Duodenal mucosa (tissue), 2 donors: Measurements from ENCODE around the gene CACNA1D.

Source experiments
- H3K27ac ChIP-seq: one replicate; pipeline ENCODE4 v1.7.0; 2013; ENCODE audit warnings: low read depth, low read length
- H3K27me3 ChIP-seq, 2 donors: one replicate each; pipeline ENCODE4 v1.7.0; 2013; ENCODE audit warnings: low read length in 2 of 2, control low read depth in 1 of 2; ENCODE audit not compliant: insufficient read depth in 2 of 2, control insufficient read depth in 1 of 2
- H3K36me3 ChIP-seq, 2 donors: one replicate each; pipeline ENCODE4 v1.7.0; 2013; ENCODE audit warnings: low read length in 2 of 2, control low read depth in 1 of 2; ENCODE audit not compliant: insufficient read depth in 2 of 2, control insufficient read depth in 1 of 2
- H3K4me1 ChIP-seq, 2 donors: one replicate each; pipeline ENCODE4 v1.7.0; 2013; ENCODE audit warnings: low read length in 2 of 2, control low read depth in 1 of 2; ENCODE audit not compliant: insufficient read depth in 2 of 2, control insufficient read depth in 1 of 2
- H3K4me3 ChIP-seq, 2 donors: one replicate each; pipeline ENCODE4 v1.7.0; 2013; ENCODE audit warnings: low read length in 2 of 2, low read depth in 1 of 2
- H3K9ac ChIP-seq, 2 donors: one replicate each; pipeline ENCODE4 v1.7.0; 2013; ENCODE audit warnings: low read length in 2 of 2, low read depth in 1 of 2
- H3K9me3 ChIP-seq, 2 donors: one replicate each; pipeline ENCODE4 v1.7.0; 2013; ENCODE audit warnings: low read length in 2 of 2, control low read depth in 1 of 2; ENCODE audit not compliant: control insufficient read depth in 1 of 2

CACNA1D gene

DNA sequence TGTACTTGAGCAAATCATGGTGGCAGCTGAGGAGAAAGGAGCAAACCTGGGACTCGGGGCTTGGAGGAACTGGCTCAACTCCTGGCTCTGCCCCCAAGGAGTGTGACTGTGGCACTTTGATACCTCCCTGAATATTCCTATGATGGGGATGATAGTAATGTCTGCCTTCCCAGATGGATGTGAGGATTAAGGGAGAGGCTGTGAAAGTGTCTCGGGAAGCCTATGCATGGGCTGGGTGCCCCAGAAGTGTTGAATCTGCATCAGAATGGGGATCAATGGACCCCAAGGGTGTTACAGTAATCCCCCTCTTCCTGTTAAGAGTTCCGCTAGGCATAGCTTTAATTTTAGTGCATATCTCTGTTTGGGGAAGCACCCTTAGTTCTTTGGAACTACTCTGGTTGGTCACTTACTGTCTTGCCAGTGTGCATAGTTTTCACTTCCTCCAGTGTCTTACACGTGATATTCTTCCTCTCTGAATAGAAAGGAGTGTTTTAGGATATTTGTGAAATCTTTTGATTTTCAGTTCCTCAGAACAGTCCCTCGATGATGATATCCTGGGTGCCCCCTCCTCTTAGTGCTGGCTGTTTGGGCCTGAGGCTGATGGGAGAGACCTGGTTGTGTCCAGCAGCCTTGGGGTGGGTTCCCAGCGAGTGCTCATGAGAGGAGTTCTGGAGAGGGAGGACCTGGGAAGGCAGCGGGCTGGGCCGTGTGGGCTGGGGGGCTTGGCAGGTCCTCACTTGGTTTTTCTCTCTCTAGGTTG is 254.3 kb downstream of the CACNA1D start:
- no peak overlapping the region for H3K4me3 ChIP-seq
- peaks cover 4 to 6% of the 10 kb centered on the region in 2 donors for H3K4me1 ChIP-seq
- no peaks in the 10 kb centered on the region for H3K27me3 ChIP-seq
- no peaks in the 10 kb centered on the region for H3K9me3 ChIP-seq
- no peak overlapping the region for H3K9ac ChIP-seq
- H3K27ac ChIP-seq, result no peak overlapping the region
- H3K36me3 ChIP-seq, result peaks cover 2 to 3% of the 10 kb centered on the region in 2 donors

DNA sequence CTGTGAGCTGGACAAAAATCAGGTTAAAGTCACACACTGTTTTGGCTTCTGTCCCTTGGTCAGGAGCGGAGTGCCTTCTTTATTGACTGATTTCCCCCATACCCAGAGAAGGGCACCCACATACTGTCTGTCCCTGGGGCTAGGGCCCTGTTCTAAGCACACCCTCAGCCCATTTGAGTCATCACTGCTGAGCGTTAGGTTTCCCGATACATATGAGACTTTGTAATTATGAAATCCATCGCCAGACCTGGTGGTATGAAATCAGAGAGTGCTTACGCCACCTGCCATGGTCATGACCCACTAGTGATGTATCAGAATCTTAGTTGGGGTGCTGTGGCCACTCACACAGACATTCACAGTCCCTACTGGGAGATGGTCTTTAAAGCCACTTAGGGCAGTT is 255.0 kb downstream of the CACNA1D start:
- Histone ChIP-seq H3K9ac (no peak overlapping the region), H3K4me3 (no peak overlapping the region), H3K9me3 (no peaks in the 10 kb centered on the region), H3K36me3 (peaks cover 2 to 6% of the 10 kb centered on the region in 2 donors), H3K27ac (no peak overlapping the region), H3K27me3 (no peaks in the 10 kb centered on the region), H3K4me1 (peaks cover 2 to 4% of the 10 kb centered on the region in 2 donors)

DNA sequence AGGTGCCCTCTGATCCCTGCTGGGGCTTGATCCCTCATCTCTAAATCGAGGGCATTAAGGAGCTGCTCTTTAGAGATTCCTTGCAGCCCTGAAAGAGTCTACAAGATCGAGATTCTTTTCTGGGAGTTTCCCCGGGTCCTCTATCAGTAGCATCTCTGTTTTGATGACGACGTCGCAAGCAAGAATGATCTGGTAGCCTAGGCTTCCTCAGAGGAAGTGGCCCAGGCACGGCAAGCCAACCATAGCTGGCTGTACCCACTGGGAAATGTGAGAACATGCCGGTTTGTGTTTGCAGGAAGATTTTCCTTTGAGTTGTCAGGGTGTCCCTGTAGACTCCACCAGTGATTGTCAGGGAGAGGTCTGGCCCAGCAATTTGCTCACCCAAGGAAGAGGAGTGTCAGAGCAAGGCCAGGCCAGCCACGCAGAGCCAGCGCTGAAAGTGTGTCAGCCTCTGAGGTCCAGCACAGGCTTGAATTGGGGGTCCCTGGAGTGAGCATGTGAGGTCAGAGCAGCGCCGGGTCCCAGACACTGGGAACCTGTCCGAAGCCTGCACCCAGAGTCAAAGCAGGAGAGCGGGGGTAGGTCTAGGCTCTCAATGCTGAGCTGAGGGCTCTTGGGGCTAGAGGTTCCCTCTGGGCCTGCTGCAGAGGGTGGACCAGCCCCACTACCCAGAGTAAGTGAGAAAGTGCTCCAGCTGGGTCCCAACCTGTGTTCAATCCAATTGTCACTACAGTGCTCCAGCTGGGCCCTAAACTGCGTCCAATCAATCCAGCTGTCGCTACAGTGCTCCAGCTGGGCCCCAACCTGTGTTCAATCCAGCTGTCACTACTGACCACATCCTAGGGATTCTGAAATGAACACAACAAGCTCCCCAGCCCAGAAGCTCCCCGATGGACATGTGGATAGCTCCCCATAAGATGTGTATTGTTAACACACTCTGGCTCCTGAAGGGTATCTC is 256.1 kb downstream of the CACNA1D start:
- Histone ChIP-seq H3K36me3 (peaks cover 2 to 7% of the 10 kb centered on the region in 2 donors), H3K4me1 (peaks cover 0 to 4% of the 10 kb centered on the region in 2 donors), H3K27ac (no peak overlapping the region)

DNA sequence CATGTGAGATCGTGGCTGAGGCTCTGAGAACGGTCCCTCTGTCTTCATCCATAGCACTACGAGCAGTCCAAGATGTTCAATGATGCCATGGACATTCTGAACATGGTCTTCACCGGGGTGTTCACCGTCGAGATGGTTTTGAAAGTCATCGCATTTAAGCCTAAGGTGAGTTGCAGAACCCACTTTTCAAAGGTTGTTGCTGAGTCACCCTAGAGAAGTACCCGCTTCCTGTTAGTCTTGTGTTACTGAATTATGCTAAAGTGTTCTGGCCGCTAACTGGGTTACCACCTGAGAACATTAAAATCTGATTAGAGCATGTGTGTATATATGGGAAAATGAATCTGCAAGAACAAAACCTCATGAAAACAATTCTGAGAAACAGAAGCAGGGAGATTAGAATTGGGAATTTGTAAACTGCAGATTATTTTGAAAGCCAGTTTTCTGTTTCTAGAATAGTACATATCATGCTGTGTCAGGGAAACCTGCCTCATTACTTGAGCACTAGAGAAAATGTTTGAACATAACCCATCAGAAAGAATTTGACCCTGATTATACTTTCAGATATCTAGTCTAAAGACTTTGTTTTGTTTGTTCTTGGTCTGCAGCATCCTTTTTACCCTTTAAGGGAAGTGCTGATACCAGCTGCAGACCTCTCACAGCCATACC is 259.2 kb downstream of the CACNA1D start:
- Histone ChIP-seq H3K27me3 (no peaks in the 10 kb centered on the region), H3K4me3 (no peak overlapping the region), H3K9ac (no peak overlapping the region), H3K4me1 (peaks cover 0 to 4% of the 10 kb centered on the region in 2 donors), H3K9me3 (no peaks in the 10 kb centered on the region), H3K36me3 (peaks cover 0 to 10% of the 10 kb centered on the region in 2 donors), H3K27ac (no peak overlapping the region)

More for the DNA sequence above, 256.1 kb downstream of the CACNA1D start:
- Histone ChIP-seq H3K27me3 (no peaks in the 10 kb centered on the region), H3K4me3 (no peak overlapping the region), H3K9me3 (no peaks in the 10 kb centered on the region), H3K9ac (no peak overlapping the region)

DNA sequence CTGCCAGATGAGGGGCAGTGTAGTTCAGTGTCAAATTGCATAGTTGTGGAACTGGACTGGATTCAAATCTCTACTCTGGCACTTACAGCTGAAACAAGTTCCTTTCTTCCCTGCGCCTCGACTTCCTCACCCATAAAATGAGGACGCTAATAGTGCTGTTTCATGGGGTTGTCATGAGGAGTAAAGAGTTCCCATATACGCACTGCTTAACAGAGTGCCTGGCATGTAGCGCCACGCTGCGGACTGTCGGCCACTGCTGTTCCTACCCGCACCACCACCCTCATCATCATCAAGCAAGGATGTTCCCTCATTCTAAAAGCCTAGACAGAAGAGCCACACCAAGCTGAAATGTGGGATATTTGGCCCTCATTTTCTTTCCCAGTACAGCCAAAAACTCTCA is 259.9 kb downstream of the CACNA1D start:
- no peak overlapping the region for H3K27ac ChIP-seq
- H3K36me3 ChIP-seq, result peaks cover 0 to 10% of the 10 kb centered on the region in 2 donors
- H3K9me3 ChIP-seq, result no peaks in the 10 kb centered on the region
- H3K9ac ChIP-seq, result no peak overlapping the region
- no peaks in the 10 kb centered on the region for H3K27me3 ChIP-seq
- H3K4me3 ChIP-seq, result no peak overlapping the region
- H3K4me1 ChIP-seq, result peaks cover 0 to 4% of the 10 kb centered on the region in 2 donors

DNA sequence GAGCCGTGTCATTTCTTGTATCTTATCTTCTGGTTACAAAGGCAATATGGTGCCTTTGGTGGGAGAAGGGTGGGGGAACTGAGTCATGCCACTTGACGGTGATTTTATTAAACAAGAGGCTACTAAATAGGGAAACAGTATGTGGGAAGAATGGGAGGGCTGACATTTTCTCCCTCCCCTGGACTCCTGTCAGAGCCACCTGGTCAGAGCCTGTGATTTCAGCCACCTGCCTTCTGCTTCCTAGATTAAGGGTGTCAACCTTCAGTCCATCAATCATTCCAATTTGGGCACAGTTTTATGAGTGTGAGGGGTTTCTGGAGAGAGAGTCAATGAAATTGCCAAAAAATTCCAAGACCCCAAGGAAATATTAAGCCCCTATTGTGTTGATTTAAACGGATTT is 264.4 kb downstream of the CACNA1D start:
- Histone ChIP-seq H3K27ac (no peak overlapping the region), H3K27me3 (peaks cover 0 to 3% of the 10 kb centered on the region in 2 donors), H3K4me1 (no peaks in the 10 kb centered on the region), H3K36me3 (peaks cover 0 to 22% of the 10 kb centered on the region in 2 donors), H3K9me3 (no peaks in the 10 kb centered on the region), H3K9ac (no peak overlapping the region), H3K4me3 (no peak overlapping the region)

DNA sequence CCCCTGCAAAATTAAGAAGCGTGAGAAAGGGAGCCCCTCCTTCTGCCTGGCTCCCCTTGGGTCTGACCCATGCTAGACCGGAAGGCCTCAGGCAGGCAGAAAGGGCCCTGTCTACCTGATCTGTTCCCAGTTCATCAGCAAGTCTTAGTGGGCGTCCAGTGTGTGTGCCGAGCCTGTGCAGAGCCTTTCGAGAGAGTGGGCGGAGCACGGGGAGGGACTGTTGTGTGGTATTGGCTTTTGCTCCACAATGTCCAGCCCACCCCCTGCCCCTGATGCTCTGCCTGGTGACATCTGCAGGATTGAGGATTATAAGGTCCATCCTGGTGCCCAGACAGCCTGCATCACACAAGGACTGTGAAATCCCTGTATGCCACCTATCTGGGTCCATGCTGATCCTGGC is 268.9 kb downstream of the CACNA1D start:
- Histone ChIP-seq H3K36me3 (peaks cover 0 to 15% of the 10 kb centered on the region in 2 donors), H3K4me1 (no peaks in the 10 kb centered on the region), H3K9me3 (no peaks in the 10 kb centered on the region), H3K27me3 (peaks cover 0 to 3% of the 10 kb centered on the region in 2 donors), H3K27ac (no peak overlapping the region), H3K9ac (no peak overlapping the region), H3K4me3 (no peak overlapping the region)

DNA sequence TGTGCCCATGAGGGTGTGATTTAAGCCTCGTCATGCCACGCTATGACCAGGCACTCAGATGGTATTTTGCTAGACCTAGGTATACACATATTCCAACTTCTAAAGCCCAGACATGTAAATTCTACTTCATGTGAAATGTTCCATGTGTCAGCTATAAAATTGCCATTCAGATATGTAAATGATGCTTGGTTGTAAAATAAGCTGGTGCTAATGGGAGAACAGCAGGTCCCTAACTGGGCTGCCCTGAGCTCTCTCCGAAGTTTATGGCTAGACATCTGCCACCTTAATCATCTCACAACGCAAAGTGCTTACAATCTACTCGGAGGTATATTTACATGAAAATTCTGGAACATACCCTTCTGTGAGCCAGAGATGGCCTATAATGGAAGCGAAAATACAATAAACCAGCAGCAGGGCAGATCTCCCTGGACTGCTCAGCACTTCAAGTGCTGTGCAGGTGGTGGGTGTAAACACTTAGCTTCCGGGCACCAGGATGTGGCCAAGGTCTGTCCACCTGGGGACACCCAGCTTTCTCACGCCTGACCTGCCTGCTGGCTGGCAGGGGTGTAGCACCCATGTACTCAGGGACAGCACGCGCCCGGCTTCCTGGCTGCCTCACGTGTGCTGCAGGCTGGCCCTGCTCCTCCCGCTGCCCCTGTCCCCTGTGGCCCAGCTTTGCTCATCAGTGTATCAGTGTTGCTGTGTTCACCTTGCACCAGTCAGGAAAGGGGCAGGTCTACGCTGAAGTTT is 269.8 kb downstream of the CACNA1D start:
- Histone ChIP-seq H3K9me3 (no peaks in the 10 kb centered on the region), H3K9ac (no peak overlapping the region), H3K4me1 (no peaks in the 10 kb centered on the region), H3K4me3 (no peak overlapping the region), H3K36me3 (peaks cover 0 to 15% of the 10 kb centered on the region in 2 donors), H3K27ac (no peak overlapping the region), H3K27me3 (peaks cover 0 to 3% of the 10 kb centered on the region in 2 donors)

DNA sequence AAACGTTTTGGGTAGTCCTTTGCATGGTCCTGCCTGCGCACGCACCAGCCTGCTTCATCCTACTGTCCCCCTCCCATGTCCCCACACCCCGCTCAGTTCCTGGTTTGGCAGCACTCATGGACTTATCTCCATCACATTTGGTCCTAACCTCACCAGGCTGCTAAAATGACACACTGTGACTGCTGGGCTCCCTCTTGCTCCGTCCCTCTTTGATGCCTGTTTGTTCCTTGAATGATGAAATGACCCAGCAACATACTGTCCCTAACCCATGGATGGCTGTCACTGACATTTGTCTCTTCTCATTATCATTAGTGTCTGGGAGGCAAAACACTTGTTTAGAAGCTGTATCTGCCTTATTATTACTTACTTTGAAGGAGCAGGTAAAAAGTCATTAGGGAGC is 271.3 kb downstream of the CACNA1D start:
- H3K36me3 ChIP-seq, result peaks cover 0 to 15% of the 10 kb centered on the region in 2 donors
- H3K9ac ChIP-seq, result no peak overlapping the region

More for the DNA sequence above, 271.3 kb downstream of the CACNA1D start:
- no peak overlapping the region for H3K27ac ChIP-seq
- H3K27me3 ChIP-seq, result peaks cover 0 to 3% of the 10 kb centered on the region in 2 donors
- no peak overlapping the region for H3K4me3 ChIP-seq
- H3K9me3 ChIP-seq, result no peaks in the 10 kb centered on the region
- no peaks in the 10 kb centered on the region for H3K4me1 ChIP-seq
